ENCODE data around the gene IGSF21.

IGSF21 gene

GRCh38 chr1:18299441-18300338 is 192.1 kb downstream of the IGSF21 start:
- no peak for TF ChIP-seq EZH2phosphoT487 (IDR thresholded peaks at IDR 0.05; ENCODE audit: borderline replicate concordance, low read length)
- peak; percentile 70 for TF ChIP-seq CTCF (IDR thresholded peaks at IDR 0.05; ENCODE audit: low read depth, low read length, poor library complexity, severe bottlenecking)
- no peak overlapping the region for H3K4me2 ChIP-seq (ENCODE audit: low read length)
- H3K9me3 ChIP-seq (ENCODE audit: control insufficient read depth, insufficient read depth, low read length), result no peaks in the 10 kb centered on the region
- no peaks in the 10 kb centered on the region for H3K79me2 ChIP-seq (ENCODE audit: control insufficient read depth, low read length)
- no peaks in the 10 kb centered on the region for H4K20me1 ChIP-seq (ENCODE audit: control insufficient read depth, insufficient read depth, low read depth, low read length)
- no peaks in the 10 kb centered on the region for H3K27me3 ChIP-seq (ENCODE audit: control insufficient read depth, low read length)
- H3K4me1 ChIP-seq (ENCODE audit: control insufficient read depth, low read length), result no peaks in the 10 kb centered on the region
- H3K36me3 ChIP-seq (ENCODE audit: control insufficient read depth, low read length), result no peaks in the 10 kb centered on the region
- no peaks in the 10 kb centered on the region for H3K9me2 ChIP-seq (replicated peaks; ENCODE audit: control insufficient read depth, low read length)
- no peak overlapping the region for H3K4me3 ChIP-seq (ENCODE audit: low read length)
- H3K27ac ChIP-seq (ENCODE audit: low read depth, low read length), result no peak overlapping the region
- no peaks in the 10 kb centered on the region for H3F3A ChIP-seq (ENCODE audit: control insufficient read depth, insufficient read depth)

- Histone ChIP-seq H3K9me2 (replicated peaks; ENCODE audit: control insufficient read depth, low read length) (no peaks in the 10 kb centered on the region), H3K27me3 (ENCODE audit: control insufficient read depth, low read length) (no peaks in the 10 kb centered on the region), H3K79me2 (ENCODE audit: control insufficient read depth, low read length) (no peaks in the 10 kb centered on the region), H3K4me1 (ENCODE audit: control insufficient read depth, low read length) (no peaks in the 10 kb centered on the region), H3K4me2 (ENCODE audit: low read length) (no peak overlapping the region), H3K36me3 (ENCODE audit: control insufficient read depth, low read length) (no peaks in the 10 kb centered on the region), H4K20me1 (ENCODE audit: control insufficient read depth, insufficient read depth, low read depth, low read length) (no peaks in the 10 kb centered on the region), H3F3A (ENCODE audit: control insufficient read depth, insufficient read depth) (no peaks in the 10 kb centered on the region), H3K4me3 (ENCODE audit: low read length) (no peak overlapping the region), H3K9me3 (ENCODE audit: control insufficient read depth, insufficient read depth, low read length) (no peaks in the 10 kb centered on the region), H3K27ac (ENCODE audit: low read depth, low read length) (no peak overlapping the region)
- TF ChIP-seq EZH2phosphoT487 (IDR thresholded peaks at IDR 0.05; ENCODE audit: borderline replicate concordance, low read length), result no peak
- TF ChIP-seq CTCF (IDR thresholded peaks at IDR 0.05; ENCODE audit: low read depth, low read length, poor library complexity, severe bottlenecking), result no peak
Measured at GRCh38 chr1:18300376-18300775, 192.8 kb downstream of the IGSF21 start.

- H3K4me1 ChIP-seq (ENCODE audit: control insufficient read depth, low read length), result no peaks in the 10 kb centered on the region
- H3K27me3 ChIP-seq (ENCODE audit: control insufficient read depth, low read length), result no peaks in the 10 kb centered on the region
- H3K9me3 ChIP-seq (ENCODE audit: control insufficient read depth, insufficient read depth, low read length), result no peaks in the 10 kb centered on the region
- no peaks in the 10 kb centered on the region for H3F3A ChIP-seq (ENCODE audit: control insufficient read depth, insufficient read depth)
- H3K79me2 ChIP-seq (ENCODE audit: control insufficient read depth, low read length), result no peaks in the 10 kb centered on the region
- H3K4me2 ChIP-seq (ENCODE audit: low read length), result no peak overlapping the region
- no peaks in the 10 kb centered on the region for H3K9me2 ChIP-seq (replicated peaks; ENCODE audit: control insufficient read depth, low read length)
- no peaks in the 10 kb centered on the region for H3K36me3 ChIP-seq (ENCODE audit: control insufficient read depth, low read length)
- H3K27ac ChIP-seq (ENCODE audit: low read depth, low read length), result no peak overlapping the region
- no peaks in the 10 kb centered on the region for H4K20me1 ChIP-seq (ENCODE audit: control insufficient read depth, insufficient read depth, low read depth, low read length)
- no peak overlapping the region for H3K4me3 ChIP-seq (ENCODE audit: low read length)
- no peak for TF ChIP-seq EZH2phosphoT487 (IDR thresholded peaks at IDR 0.05; ENCODE audit: borderline replicate concordance, low read length)
- TF ChIP-seq CTCF (IDR thresholded peaks at IDR 0.05; ENCODE audit: low read depth, low read length, poor library complexity, severe bottlenecking), result peak; percentile 80
Measured at GRCh38 chr1:18302788-18303413, 195.3 kb downstream of the IGSF21 start.
